Cerebellar cortex (tissue), 1 donor: Measurements from ENCODE around the gene ACOT12.
"Not testable (repeated sequence)": the region's sequence is repeated elsewhere in the genome, so short reads cannot be mapped to it uniquely, and the experiment has no call there.

Experiments
- DNase-seq: peaks from one replicate; pipeline ENCODE4 v3.0.0-alpha.2; 2015; ENCODE audit warnings: low spot score

The ACOT12 gene

GRCh38 chr5:81393783-81394718 is at the start of gene ACOT12:
ACOT12 (minus strand) TSS chr5:81394134; CDS start chr5:81394114, 20 bp downstream.
- DNase-seq: no peak

GRCh38 chr5:81435023-81435422 is 41.1 kb upstream of the ACOT12 start:
- no peak for DNase-seq

- DNase-seq: no peak
These were observed 36.1 kb upstream of the ACOT12 start for GRCh38 chr5:81429985-81430384.

DNA sequence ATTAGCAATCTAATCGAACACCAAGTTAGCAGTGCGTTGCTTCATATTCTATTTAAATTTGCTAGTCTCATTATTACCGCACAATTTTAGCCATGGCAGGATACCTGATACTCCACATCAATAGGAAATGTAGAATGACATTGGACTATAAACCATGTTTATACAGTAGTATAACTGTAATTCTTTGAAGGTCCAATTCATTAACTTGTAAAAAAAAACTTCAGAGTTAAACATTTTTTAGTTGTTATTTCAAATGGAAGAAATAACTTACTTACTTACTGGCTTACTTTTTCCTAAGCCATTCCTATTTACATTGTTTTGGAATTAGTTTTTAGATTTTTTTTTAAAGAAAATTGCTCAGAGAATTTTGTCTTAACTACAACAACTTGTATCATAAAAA is 35.4 kb upstream of the ACOT12 start:
- DNase-seq: no peak

GRCh38 chr5:81428861-81429260 is 34.9 kb upstream of the ACOT12 start:
- no peak for DNase-seq

DNA sequence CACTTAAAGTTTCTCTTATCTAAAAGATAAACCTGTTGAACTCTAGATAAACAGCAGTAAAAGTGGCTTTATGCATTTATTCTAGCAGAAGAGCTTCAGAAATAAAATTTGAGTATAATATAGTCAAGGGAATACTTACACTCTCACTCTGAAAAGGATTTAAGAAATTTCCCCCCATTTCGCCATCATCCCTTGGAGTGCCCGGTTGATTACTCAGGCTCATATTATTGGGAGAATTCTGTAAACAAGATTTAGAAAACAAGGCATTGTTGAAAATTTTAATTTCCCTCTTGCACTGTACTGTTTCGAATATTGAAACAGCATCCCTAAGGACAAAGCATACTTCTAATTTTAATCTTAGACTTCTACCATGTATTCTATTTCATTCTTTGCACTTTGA is 34.5 kb upstream of the ACOT12 start:
- no peak for DNase-seq

DNA sequence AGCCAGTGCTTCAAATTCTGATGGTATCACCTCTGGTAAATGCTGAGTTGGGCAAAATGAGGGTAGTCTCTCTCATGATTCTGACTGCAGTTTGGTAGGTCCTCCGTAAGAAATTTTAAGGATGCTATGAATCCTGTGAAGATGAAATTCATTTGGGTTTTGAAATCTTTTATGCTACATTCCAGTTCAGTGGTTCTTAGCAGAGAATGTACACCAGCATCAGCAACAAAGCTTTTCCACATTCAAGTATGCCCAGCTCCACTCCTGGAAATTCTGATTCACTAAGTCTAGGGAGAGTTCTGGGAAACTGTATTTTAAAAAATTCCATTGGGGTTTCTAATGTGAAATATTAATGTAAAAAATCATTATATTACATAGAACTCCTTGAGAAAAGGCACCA is 33.6 kb upstream of the ACOT12 start:
- no peak for DNase-seq

- peak; percentile 35 for DNase-seq
These were observed 32.6 kb upstream of the ACOT12 start for GRCh38 chr5:81426359-81427030.

DNA sequence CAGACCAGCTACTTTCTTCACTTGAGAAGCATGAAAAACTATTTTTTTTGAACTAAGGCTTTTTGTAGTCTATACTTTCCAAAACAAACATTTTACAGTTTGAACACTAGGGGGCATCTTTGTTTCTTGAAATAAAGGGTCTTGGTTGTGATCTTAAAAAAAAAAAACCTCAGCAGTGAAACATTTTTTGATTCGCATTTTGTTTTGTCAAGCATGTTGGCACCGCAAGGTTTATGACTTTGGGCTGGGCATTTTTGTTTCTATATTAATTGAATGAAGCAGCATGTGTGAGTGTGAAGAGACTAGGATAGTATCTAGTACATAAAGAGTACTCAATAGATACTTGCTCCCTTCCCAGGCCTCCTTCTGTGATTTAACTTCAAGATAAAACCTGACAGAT is 31.6 kb upstream of the ACOT12 start:
- DNase-seq: peak; percentile 77

DNA sequence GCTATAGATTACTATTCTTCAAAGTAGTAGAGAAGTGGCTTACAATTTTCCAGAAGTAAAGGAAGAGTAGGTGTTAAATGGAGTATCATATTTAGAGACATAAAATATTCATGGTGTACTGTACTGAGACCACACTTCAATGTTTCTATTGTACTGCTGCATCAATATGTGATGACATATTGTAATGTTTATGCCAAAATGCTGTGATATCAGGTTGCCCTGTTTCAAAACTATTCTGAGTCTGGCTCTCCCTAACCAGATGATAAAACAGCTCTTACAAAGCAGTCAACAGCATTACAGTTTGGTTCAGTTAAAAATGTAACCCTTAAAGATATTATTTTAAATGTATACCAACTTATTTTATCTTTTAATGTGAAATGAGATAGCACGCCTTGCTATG is 30.8 kb upstream of the ACOT12 start:
- no peak for DNase-seq

- DNase-seq: no peak
These were observed 28.7 kb upstream of the ACOT12 start for GRCh38 chr5:81422671-81423070.

- DNase-seq: no peak
These were observed 26.2 kb upstream of the ACOT12 start for GRCh38 chr5:81420039-81420667.

DNA sequence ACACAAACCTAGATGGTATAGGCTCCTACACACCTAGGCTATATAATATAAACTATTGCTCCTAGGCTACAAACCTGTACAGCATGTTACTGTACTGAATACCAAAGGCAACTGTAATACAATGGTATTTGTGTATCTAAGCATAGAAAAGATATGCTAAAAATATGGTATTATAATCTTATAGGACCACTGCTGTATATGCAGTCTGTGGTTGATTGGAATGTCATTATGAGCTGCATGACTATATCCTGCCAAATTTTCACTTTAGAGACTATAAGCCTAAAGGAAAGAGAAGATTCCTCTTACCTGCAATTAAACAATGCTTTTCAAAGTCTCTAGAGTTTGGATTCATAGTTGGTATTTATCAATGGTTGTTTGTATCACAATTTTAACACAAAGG is 24.7 kb upstream of the ACOT12 start:
- DNase-seq: no peak

DNA sequence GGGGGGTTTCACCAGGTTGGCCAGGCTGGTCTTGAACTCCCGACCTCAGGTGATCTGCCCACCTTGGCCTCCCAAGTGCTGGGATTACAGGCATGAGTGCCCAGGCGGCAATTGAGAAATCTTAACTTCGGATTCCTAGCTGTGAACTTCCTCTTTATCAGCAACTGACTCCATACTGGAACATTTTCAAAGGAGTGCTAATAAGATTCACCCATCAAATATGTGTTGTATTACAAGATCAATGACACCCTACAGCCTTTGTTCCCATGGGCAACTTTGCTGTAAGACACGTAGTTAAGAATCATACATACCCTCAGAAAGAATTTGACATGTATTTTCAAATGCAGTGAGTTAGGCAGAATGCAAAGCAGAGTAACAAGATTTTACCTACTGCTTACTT is 23.1 kb upstream of the ACOT12 start:
- no peak for DNase-seq

DNA sequence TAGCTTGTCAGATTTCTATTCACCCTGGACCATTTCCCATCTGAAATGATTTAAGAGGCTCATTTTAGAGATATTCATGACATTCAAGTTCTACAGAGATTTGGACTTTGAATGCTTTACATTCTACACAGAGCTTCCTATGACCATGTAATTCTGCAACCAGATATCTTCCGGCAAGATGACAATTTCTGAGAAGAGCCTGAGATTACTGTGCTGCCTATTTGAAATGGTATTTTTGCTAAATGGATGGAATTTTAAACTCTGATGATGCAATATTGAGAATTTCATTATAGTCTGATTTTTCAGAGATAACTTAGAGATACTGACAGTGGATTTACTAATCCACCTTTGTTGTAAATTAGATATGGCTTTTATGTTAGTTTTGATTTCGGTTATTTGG is 16.0 kb upstream of the ACOT12 start:
- no peak for DNase-seq

DNA sequence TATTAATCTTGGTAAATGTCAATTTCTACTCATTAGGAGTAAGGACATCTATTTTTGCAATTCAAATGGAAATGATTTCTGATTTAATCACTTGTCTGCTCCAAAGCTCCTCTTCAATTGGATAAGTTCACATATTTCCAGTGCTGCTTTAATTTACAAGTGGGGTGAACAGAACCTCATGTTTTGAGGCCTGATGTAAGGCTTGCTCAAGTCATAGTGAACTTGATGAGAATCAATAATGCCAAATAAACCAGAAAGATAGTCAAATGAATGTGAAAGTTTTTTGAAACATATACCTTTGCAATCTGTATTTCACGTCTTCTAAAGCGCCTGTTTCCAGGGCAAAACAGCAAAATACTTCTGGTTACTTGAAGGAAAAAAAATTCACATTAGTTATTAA is 15.4 kb upstream of the ACOT12 start:
- DNase-seq: no peak

- no peak for DNase-seq
These were observed 14.6 kb upstream of the ACOT12 start for GRCh38 chr5:81408496-81408895.

- not testable (repeated sequence) for DNase-seq
These were observed 13.9 kb upstream of the ACOT12 start for GRCh38 chr5:81407811-81408210.

GRCh38 chr5:81405126-81405891 is 11.4 kb upstream of the ACOT12 start:
- DNase-seq: no peak

DNA sequence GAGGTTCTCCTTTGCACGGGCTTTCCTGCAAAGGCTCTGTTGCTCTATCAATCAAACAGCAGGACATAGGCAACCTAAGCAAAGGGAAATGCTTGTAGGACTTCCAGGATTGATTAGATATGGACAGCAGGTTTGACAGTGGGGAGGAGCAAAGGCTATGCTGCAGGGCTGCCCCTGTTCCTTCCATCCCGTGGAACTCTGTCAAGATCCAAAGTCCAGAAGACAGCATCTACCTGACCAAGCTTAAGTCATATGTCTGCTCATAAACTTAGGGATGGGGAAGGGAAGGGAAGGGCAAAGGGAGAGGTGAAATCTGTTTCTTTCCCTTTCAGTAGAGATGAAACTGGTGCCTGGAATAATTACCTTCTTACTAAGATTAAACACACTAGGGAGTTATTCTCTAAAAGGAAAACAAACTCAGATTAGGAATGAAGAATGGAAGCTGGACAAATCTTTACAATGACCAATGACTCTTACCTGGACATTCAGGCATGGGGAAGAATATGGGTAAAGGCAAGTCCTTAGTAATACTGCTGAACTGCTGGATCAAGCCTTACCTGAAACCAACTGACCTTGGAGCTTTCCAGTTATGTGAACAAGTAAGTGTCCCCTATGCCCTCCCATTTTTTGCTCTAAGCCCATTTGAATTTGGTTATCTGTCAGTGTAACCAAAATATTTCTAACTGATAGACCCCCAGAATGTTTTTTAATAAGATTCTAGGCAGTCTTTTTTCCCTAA is 8.4 kb upstream of the ACOT12 start:
- DNase-seq: no peak

DNA sequence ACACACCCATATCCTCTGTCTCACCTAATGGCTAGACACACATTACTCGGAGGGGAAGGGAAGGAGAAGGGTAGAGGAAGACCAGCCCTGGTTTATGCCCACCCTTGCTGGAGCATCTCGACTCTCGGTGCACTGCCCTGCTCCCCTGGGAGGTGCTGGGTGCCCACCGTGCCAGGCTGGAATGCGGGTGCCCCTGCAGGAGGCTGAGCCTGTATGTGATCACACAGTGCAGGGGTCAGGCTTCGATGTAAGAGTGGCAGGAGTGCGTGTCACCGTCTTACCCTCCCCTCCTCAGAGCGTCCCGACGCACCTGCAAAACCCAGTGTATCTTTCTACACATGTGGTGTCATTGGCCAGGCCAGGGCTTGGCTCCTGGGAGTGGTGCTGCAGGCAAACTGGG is 7.3 kb upstream of the ACOT12 start:
- DNase-seq: no peak
